ENCODE data around the gene SEC16A.

SEC16A gene

GRCh38 chr9:136465500-136466154, 17.2 kb downstream of the SEC16A start:
- no peak for DNase-seq (ENCODE audit: low spot score)

- no peak for DNase-seq (ENCODE audit: low spot score)
Observed at GRCh38 chr9:136464241-136464640, 18.6 kb downstream of the SEC16A start.

DNA sequence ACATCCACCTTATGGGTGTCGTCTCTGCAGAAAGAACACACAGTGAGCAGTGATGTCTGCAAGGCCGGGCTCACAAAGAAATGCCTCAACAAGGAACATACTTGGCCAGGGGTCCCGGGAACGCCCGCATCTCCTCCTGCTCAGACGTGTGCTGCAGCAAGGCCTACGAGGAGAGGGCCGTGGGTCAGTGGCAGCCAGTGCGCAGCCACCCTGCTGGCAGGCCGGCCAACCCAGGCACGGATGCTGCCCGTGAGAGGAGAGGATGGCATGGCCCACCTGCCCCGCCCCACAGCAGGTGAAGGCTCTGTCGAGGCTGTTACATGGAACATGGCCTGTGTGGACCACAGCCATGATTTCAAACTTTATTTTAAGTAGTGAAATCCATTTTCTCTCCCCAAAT, 19.3 kb downstream of the SEC16A start:
- DNase-seq (ENCODE audit: low spot score): no peak

DNA sequence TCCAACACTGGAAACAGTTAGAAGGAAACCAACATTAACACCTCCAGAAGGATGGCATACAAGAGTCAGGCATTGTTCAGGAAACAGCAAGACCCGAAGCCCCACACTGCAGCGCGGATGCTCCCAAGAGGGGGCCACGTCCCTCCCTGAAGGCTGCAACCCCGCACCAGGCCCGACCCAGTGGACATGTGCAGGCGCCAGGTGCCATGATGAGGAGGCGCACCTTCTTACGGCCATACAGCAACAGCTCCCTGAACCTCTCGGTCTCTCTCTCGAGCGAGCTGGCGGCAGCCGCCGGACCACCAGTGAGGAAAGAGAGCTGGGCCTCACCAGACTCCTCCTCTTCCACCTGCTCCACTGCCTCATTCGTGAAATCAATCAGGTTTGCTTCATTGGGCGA, 20.2 kb downstream of the SEC16A start:
- DNase-seq (ENCODE audit: low spot score): no peak

GRCh38 chr9:136460772-136461325, 22.0 kb downstream of the SEC16A start:
- no peak for DNase-seq (ENCODE audit: low spot score)

DNA sequence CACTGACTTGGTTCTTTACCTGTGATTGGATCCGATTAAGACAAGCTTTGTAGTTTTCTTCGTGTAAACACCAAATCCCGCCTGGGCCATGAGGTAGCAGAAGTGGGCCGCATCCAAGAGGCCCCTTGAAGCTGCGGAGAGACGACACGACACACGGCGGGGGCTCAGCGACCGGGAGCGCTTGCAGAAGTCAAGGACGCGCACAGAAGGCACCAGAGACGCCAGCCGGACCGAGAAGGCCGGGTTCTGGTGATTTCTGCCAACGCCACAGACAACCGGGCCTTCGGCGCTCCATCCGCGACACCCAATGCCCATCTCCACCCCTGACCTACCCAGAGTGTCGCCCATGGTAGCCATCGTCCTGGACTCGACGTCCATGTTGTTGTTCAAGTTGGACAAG, 23.4 kb downstream of the SEC16A start:
- DNase-seq (ENCODE audit: low spot score): no peak

- DNase-seq (ENCODE audit: low spot score): no peak
Observed at GRCh38 chr9:136457326-136457725, 25.5 kb downstream of the SEC16A start.

DNA sequence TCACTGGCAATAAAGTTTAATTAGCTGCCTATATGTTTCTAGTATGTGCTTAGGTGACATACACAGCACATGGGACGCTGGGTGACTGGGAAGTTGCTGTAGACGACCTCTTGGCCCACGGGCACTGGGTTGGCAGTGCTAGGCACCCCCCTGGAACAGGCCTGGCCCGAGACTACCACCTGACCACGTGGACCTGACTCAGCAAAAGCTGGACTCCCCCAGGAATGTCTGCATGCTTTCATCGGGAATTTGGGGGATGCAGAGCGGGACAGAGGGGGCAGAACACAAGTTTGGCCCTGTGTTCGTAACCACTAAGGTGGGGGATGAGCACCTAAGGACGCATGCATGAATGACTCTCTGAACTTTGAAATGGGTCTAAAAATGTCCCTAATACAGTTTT, 26.6 kb downstream of the SEC16A start:
- no peak for DNase-seq (ENCODE audit: low spot score)

DNA sequence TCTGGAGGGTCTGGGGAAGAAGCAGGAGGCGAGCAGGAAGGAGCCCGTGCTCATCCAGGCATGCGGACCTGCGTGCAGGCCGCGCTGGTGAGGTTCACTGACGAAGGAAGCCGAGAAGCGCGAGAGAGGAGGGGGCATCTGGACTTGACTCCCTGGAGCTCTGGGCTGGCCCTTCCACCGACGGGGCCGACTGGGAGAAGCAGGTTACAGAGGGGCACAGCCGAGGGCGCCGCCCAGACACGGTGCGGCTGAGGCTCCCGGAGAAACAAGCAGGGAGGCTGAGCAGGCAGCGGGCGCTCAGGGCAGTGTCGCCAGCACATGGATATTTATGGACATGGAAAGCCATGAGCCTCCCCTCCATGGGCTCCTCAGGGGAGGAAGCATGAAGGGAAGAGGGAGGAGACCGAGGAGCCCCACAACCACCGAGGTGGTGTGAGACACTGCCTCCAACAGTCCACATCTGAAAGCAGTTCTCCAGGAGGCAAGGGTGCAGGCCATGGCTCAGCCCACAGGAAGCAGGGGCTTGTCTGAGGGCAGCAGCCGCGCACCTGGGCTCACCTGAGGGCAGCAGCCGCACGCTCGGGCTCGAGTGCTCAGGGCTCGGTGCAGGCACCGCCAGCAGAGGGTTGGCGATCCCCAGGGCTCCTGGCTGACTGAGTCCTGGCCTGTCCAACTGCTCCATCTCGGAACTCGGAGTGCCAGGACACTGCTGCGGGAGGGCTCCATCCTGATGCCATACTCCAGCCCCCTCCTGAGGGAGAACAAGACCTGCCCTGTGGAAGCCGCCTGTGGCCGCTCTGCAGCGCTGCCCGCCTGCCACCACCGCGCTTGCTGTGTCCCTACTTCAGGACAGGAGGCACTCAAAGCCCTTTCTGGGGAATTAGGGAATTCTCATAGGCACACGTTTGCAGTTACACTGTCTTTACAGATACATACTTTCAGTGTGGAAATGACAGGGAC, 27.5 kb downstream of the SEC16A start:
- DNase-seq (ENCODE audit: low spot score): no peak

GRCh38 chr9:136454026-136454796, 28.6 kb downstream of the SEC16A start:
- DNase-seq (ENCODE audit: low spot score): no peak

DNA sequence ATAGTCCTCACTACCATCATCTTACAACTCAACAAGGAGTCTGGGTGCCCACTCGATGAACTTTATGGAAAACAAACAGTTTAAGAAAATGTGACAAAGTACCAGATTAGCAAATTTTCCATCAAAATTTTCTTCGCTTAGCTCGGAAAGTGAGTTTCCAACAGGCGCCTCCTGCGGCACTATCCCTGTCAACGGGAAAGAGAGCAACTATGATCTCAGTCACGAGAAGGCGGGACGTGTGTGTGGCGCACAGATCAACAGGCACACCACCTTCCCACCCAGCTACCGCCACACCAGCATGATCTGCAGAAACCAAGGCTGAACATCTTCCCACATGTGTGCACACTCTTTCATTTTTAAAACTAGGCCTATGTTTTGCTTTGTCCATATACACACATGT, 29.5 kb downstream of the SEC16A start:
- no peak for DNase-seq (ENCODE audit: low spot score)

DNA sequence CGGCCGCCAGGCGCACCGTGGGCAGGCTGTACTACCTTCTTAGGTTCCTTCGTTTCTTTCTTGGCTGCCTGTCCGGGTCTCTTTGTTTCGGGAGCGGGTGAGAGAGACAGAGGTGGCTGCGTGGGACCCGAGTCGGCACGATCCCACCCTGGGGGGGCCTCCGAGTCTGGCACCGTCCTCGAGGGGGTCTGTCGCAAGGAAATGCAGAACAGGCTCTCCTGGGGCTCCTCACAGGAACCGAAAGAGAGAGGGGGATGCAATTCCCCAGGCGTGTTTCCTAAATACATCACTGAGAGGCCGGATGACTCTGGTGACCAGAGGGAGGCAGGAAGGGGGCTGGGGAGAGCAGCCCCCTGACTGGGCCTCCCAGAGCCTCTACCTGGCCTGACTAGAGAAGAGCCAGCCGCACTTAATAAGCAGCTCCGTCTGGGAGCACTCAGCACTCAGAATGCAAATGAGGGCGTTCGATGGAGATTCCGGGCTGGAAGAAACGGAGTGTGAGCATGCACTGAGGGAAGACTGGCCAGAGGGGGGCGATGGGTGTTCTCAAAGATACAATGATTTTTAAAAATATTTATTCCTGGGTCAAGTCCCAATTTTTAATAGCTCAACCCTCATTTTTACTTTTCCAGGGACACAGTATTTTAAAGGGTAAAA, 31.5 kb downstream of the SEC16A start:
- DNase-seq (ENCODE audit: low spot score): no peak

DNA sequence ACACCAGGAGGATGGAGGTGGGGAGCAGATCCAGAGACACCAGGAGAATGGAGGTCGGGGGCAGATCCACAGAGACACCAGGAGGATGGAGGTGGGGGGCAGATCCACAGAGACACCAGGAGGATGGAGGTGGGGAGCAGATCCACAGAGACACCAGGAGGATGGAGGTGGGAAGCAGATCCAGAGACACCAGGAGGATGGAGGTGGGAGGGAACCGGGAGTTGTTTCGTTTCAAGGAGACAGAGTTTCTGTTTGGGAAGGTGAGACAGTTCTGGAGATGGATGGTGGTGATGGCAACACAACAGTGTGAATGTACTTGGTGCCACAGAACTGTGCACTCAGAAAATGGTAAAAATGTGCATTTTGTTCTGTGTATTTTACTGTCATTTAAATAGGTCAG, 34.2 kb downstream of the SEC16A start:
- no peak for DNase-seq (ENCODE audit: low spot score)

DNA sequence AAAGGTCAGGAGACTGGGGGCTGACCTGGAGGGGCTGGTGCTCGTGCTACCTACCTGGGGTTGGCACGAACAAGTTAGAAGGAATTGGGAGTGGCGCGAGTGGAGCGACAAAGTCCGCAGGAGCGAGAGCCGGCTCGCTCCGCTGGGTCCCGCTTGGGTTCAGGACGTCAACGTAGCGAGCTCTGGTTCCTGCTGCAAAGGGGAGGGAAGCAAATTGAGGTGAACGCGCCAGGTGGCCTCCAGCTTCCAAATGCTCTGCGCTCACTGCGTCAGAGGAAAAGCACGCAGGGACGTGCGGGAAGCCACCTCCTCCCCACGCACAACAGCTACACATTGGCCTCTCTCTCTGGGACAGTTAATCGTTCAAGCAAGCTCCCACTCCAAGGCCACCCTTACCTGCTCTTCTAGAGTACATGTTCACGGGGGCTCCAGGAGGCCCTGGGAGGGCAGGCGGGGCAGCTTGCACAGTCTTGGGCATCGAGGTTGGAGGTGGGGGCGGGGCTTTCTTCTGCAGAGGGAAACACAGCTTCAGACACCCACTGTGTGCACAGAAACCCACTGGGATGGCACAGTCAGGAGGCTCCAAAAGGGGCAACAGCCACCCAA, 35.6 kb downstream of the SEC16A start:
- DNase-seq (ENCODE audit: low spot score): no peak

DNA sequence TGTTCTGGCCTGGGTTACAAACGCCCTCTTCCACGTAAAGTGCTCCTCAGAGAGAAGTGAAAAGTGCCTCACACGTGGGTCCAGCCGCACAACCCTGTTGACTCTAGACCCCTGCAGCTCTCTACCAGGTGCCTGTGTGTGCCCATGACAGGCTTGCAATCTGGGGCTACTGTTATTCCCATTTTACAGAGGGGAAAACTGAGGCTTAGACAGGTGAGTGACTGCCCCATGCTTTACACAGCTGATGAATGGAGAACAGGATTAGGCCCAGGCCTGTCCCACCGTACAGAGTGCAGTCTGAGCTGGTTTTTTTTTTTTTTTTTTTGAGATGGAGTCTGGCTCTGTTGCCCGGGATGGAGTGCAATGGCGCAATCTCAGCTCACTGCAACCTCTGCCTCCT, 37.0 kb downstream of the SEC16A start:
- no peak for DNase-seq (ENCODE audit: low spot score)

DNA sequence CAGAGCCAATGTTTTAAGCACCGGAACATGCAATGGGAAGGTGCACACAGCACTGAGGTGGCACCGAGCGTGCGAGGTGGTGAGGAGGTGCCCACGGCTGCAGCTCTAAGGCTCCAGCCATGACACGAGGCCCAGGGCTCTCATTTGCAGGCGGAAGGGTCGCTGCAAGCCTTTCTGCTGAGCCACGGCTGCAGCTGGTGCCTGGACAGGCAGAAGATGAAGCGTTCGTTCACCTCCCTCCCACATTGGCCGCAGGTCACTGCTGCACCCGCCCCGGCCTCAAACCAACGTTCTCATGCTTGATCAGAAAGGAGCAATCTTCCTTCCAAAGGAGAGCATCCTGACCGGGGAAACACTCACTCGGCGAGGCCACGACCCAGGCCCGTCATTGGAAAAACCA, 38.7 kb downstream of the SEC16A start:
- DNase-seq (ENCODE audit: low spot score): no peak

GRCh38 chr9:136443687-136444086, 39.2 kb downstream of the SEC16A start:
- DNase-seq (ENCODE audit: low spot score): no peak

DNA sequence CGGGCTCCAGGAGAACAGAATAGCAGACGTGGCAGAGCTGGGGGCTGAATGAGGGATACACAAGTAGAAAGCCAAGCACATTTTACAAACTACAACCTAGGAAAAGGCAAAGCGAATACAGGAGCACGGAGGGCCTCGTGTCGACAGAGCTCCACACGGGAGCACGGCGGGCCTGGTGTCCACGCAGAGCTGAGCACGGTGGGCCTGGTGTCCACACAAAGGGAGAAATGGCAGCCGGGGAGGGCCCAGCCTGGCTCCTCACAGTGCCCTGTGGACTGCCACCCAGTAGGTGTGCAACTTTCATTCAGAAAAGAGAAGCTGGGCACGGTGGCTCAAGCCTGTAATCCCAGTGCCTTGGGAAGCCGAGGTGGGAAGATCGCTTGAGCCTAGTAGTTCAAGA, 39.8 kb downstream of the SEC16A start:
- no peak for DNase-seq (ENCODE audit: low spot score)

- no peak for DNase-seq (ENCODE audit: low spot score)
Observed at GRCh38 chr9:136442265-136442664, 40.6 kb downstream of the SEC16A start.

GRCh38 chr9:136441681-136442245, 41.1 kb downstream of the SEC16A start:
- DNase-seq (ENCODE audit: low spot score): no peak

DNA sequence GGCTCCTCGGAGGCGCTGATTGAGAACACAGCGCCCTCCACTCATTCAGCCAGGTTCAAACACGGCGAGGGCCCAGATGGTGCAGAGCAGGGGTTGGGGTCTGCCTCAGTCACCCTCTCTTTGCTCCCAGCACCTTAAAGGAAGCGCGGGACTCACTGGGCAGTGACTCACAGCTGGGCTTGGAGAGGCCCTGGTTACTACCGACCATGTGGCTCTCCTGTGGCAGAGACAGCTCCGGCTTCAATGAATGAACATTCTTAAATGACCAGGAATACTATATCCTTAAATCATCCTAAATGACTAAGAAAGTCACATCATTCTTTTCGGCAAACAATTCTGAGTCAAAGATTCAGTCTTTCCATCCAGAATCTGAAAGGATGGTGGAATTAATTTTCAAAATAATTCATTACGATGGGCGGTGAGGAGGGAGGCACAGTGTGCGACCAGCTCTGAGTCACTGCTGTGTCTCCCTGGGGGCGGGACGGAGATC, 41.6 kb downstream of the SEC16A start:
- DNase-seq (ENCODE audit: low spot score): no peak
